Central memory CD4-positive, alpha-beta T cell (primary cell): ENCODE measurements around the gene AQP2.
A peak's percentile ranks its signal among the peaks of the same experiment; 100 is the strongest.

Experiments
- DNase-seq: peaks from one replicate; pipeline ENCODE4 v3.0.0; 2022

Gene AQP2

DNA sequence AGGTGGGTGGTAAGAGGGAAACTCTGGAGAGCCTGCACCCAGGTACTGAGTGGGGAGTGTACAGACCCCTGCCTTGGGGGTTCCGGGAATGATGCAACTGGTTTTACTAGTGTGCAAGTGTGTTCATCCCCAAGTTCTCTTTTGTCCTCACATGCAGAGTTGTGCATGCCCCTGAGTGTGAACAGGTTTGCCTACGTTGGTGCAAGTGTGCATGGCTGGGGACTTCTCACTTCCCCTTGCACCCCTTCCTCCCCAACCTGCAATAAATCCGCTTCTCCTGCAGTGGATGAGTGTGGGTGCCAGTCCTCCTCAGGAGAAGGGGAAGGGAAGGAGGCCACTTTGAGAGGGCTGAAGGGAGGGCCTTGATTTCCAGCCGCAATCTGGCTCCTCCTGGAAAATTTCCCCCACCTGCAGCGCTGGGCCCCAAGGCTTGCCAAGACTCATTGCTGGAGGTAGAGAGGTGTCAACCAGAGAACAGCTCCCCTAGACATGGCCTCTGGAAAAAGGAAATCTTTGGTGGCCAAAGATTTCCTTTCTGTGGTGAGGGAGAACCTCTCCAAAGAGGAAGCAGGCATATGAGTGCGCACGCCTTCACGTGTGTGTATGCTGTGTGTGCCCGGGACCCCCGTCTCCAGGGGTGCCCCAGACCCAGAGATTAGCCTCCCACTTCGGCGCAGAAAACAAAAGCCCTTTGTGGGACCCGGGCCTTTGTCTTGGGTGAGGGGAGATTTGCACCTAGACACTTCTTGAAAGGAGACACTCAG is 5.5 kb downstream of the AQP2 start:
- DNase-seq = no peak

GRCh38 chr12:49956663-49957569 is 6.4 kb downstream of the AQP2 start:
- DNase-seq = no peak

- no peak for DNase-seq
Measured at GRCh38 chr12:49957570-49957967, 7.0 kb downstream of the AQP2 start.

GRCh38 chr12:49959685-49960473 is 9.3 kb downstream of the AQP2 start:
- DNase-seq = no peak

- DNase-seq = no peak
Measured at GRCh38 chr12:49960474-49961110, 10.1 kb downstream of the AQP2 start.

DNA sequence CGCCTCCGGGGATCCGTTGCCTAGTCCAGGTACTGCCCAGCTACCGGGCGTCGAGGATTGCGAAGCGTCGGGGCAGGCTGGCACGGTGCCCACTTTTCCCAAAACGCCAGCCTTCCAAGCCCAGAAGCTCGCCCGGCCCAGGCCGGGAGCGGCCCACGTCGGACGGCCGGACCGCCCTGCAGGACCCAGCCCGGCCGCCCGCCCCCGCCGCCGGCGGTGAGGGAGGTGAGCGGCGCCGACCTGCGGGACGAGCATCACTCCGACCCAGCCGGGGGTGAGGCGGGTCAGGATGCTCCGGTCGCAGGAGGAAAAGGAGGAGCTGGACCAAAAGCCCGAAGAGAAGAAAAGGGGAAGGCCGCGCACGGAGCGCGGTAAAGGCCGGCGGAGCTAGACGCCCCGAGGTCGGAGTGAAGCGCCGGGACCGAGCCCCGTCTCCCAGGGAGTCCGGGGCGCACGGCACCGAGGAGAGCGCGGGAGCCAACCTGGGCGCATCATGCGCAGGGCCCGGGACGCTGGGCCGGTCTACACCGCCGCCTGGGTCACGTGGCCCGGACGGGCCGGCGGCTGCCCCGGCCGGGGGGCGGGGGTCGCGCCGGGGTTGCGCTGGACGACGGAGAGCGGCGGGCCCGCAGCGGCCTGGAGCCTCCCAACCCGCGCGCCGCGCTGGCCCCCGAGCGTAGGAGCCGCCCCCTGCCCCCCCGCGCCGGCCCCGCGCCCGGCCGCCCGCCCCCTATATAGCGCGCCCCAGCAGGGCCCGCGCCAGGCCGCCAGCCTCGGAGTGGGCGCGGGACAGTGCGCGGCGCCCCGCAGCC is 10.8 kb downstream of the AQP2 start, which contains the start of gene AQP5:
Gene AQP5, plus strand, starts transcription at position 762 of the 812 bp plus-strand sequence. CDS start 146 bp downstream, outside the sequence.
- DNase-seq = no peak

DNA sequence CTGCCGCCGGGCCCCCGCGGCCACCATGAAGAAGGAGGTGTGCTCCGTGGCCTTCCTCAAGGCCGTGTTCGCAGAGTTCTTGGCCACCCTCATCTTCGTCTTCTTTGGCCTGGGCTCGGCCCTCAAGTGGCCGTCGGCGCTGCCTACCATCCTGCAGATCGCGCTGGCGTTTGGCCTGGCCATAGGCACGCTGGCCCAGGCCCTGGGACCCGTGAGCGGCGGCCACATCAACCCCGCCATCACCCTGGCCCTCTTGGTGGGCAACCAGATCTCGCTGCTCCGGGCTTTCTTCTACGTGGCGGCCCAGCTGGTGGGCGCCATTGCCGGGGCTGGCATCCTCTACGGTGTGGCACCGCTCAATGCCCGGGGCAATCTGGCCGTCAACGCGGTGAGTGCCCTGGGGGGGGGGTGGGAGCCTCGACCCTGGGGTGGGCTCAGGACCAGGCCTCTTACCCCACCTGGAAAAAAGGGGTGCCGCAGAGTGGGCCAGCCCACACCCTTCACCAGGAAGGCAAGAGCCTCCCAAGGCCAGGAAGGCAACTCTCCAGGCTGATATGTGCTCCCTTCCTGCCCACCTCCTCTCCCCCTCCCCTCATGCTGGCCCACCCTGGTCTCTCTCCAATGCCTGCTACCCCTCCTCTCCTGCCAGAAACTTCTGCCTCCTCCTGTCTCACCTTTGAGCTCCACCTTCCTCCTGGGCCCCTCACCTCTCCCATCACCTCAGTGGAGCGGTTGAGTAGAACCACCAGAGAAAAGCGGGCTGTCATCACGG is 11.6 kb downstream of the AQP2 start:
- no peak for DNase-seq

DNA sequence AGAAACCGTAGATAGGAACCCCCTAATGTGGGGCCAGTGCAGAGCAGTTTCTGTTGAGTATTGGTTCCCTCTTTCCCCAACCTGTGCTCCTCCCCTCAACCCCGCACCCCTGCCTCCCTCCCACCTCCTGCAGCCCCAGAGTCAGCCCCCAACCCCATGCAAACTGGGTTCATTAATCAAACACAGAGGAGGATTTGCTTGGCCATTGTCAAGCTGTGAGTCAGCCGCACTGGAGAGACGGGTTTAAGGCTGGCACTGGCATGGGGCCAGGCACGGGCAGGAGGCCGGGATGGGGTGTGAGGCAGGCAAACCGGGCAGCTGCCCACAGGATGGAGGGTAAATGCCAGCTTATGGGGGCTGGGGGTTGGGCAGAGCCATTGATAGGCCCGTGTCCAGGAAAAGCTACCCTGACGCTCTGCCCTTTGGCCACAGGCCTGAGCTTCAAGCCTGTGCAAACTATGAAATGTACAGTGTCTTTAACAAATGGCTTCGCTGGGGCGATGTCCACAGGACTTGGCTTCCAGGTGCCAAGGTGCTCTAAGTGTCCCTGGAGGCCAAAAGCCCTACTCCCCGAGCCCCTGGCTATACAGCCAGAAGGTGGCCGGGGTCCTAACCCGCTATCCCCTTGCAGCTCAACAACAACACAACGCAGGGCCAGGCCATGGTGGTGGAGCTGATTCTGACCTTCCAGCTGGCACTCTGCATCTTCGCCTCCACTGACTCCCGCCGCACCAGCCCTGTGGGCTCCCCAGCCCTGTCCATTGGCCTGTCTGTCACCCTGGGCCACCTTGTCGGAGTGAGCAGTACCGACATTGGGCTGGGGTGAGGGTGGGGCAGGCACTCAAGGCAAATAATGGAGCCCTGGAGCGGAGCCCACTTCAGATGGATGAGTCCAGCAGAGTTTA is 12.6 kb downstream of the AQP2 start:
- no peak for DNase-seq

DNA sequence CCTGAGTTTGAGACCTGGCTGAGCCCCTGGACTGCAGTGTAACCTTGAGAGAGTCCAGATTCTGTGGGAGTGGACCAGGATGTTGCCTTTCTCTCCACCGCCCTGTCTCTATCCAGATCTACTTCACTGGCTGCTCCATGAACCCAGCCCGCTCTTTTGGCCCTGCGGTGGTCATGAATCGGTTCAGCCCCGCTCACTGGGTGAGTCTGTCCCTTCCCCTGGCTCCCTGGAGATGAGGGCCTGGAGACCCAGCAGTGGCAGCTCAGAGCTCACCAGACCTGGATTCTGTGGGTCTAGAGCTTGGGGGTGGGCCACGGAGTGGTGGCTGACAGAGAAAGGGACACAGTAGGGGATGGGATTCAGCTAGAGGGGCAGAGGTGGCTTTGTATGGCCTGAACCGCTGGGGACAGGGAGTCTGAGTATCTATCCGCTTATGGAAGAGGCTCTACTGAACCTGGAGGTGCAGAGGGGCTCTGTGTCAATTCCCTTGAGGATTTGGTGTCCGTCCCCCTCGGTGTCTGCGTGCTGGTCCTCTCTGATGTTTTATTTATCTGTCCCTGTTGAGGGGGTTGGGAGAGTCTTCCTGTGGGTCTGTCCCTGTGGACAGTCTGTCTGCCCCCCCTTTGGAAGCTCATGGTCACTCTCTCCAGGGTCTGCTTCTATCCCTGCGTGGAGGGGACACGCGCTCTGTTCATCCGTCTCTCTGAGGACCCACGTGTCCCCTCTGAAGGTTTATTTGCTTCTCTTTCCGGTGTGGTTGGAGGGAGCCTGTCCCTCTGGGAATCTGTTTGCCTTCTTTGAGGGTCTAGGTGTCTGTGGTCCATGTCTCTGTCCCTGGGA is 13.7 kb downstream of the AQP2 start:
- DNase-seq = no peak

GRCh38 chr12:49964849-49965624 is 14.5 kb downstream of the AQP2 start:
- no peak for DNase-seq

DNA sequence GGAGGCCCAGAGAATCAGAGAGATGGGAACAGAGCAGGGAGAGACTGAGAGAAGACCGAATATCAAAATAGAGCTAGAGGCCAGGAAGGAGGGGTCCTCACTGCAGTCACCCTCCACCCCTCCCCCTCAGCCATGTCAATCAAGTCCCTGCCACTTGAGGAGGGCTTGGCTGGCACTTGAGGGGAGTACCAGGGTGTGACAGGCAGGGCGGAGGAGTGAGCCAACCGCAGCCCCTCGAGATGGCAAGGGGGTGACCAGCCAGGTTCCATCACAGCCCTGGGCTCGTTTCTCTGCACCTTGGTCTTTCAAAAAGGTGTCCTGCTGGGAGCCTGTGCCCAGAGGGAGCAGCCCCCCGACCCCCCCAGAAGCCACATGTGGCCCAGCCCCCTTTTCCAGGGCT is 15.3 kb downstream of the AQP2 start:
- no peak for DNase-seq

DNA sequence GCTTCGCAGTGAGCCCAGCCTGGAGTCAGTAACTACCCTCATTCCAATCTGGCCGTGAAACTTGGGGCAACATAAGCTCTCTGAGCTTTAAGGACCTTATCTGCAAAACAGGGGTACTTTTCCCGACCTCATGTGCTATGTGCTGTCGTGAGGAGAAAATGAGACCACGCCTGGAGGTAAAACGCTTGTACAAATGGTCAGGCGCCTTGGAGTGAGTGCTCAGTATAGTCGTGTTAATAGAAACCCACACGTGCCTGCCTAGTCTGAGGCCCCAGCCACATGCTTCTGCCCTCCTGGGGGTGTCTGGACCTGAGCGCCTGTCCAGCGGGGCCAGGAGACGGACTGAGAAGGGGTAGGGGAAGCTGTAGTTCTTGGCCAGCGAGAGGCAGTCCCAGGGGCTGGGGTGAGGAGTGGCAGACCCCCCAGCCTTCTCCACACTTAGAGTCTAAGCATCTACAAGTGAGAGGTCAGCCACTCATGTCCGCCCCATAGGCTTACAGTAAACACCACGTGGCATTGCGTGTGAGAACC is 16.0 kb downstream of the AQP2 start:
- DNase-seq = no peak

GRCh38 chr12:49967042-49967776 is 16.7 kb downstream of the AQP2 start:
- peak; percentile 85 for DNase-seq

GRCh38 chr12:49967777-49968250 is 17.3 kb downstream of the AQP2 start:
- DNase-seq = no peak

- no peak for DNase-seq
Measured at GRCh38 chr12:49968471-49968870, 17.9 kb downstream of the AQP2 start.

DNA sequence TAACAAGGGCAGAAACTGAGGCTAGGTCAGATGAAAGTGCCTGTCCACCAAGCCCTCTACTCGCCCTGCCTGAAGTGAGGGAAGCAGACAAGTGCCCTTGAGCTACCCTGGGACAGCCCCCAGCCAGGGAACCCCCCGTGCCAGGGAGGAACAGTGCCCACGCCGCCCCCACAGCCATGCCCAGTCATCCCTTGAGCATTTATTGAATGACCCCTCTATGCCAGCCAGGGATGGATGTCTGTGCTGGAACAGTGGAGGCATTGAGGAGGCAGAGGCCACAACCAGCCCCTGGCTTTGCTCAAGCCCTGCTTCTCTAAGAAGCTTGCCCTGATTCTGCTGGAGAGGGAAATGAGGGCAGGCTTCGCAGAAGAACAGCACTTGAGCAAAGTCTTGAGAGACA is 18.5 kb downstream of the AQP2 start:
- DNase-seq = no peak
